ENCODE results near the gene HIVEP2.
A peak's percentile ranks its signal among the peaks of the same experiment; 100 is the strongest.

The HIVEP2 gene

GRCh38 chr6:142886431-142887170 lies 58.4 kb downstream of the HIVEP2 start:
- H3K4me3 ChIP-seq (replicated peaks; ENCODE audit: low read depth, low read length) = no peak overlapping the region
- TF ChIP-seq CTCF (IDR thresholded peaks at IDR 0.05; ENCODE audit: low read depth, low read length, missing control alignments) = no peak
- DNase-seq (ENCODE audit: extremely low read depth, low read depth) = no peak

GRCh38 chr6:142885182-142885867 lies 59.7 kb downstream of the HIVEP2 start:
- DNase-seq (ENCODE audit: extremely low read depth, low read depth) = peak; percentile 78

GRCh38 chr6:142884214-142885035 lies 60.6 kb downstream of the HIVEP2 start:
- no peak for DNase-seq (ENCODE audit: extremely low read depth, low read depth)
- TF ChIP-seq CTCF (IDR thresholded peaks at IDR 0.05; ENCODE audit: low read depth, low read length, missing control alignments) = no peak
- peak overlapping the region; percentile 33 for H3K4me3 ChIP-seq (replicated peaks; ENCODE audit: low read depth, low read length)

More at GRCh38 chr6:142885182-142885867, 59.7 kb downstream of the HIVEP2 start:
- no peak for TF ChIP-seq CTCF (IDR thresholded peaks at IDR 0.05; ENCODE audit: low read depth, low read length, missing control alignments)
- H3K4me3 ChIP-seq (replicated peaks; ENCODE audit: low read depth, low read length) = peak overlapping the region; percentile 33

GRCh38 chr6:142883011-142883410 lies 62.0 kb downstream of the HIVEP2 start:
- no peak for TF ChIP-seq CTCF (IDR thresholded peaks at IDR 0.05; ENCODE audit: low read depth, low read length, missing control alignments)
- DNase-seq (ENCODE audit: extremely low read depth, low read depth) = no peak
- no peak overlapping the region for H3K4me3 ChIP-seq (replicated peaks; ENCODE audit: low read depth, low read length)

- H3K4me3 ChIP-seq (replicated peaks; ENCODE audit: low read depth, low read length) = no peak overlapping the region
- no peak for TF ChIP-seq CTCF (IDR thresholded peaks at IDR 0.05; ENCODE audit: low read depth, low read length, missing control alignments)
- no peak for DNase-seq (ENCODE audit: extremely low read depth, low read depth)
Measured at GRCh38 chr6:142881761-142882160, 63.2 kb downstream of the HIVEP2 start.

GRCh38 chr6:142881290-142881689 lies 63.7 kb downstream of the HIVEP2 start:
- DNase-seq (ENCODE audit: extremely low read depth, low read depth) = no peak
- no peak overlapping the region for H3K4me3 ChIP-seq (replicated peaks; ENCODE audit: low read depth, low read length)
- TF ChIP-seq CTCF (IDR thresholded peaks at IDR 0.05; ENCODE audit: low read depth, low read length, missing control alignments) = no peak

Data from HFF-Myc (cell line).